Erythroblast (primary cell): Measurements from ENCODE around the gene PITRM1.

ENCODE experiments used
- GATA1 ChIP-seq: IDR thresholded peaks from 2 replicates; pipeline ENCODE4 v1.6.1; 2011; ENCODE audit warnings: low read depth, mild to moderate bottlenecking, control low read depth, low read length, moderate library complexity
- POLR2A ChIP-seq: IDR thresholded peaks from 2 replicates; pipeline ENCODE4 v1.6.1; 2011; ENCODE audit warnings: mild to moderate bottlenecking, low read length

GRCh38 chr10:3199488-3199887, 26.9 kb upstream of the PITRM1 start:
- TF ChIP-seq POLR2A (no peak), GATA1 (no peak)
